Astrocyte (in vitro differentiated cells and primary cell): ENCODE data around the gene SEMA3G.

Source experiments
- CTCF ChIP-seq: IDR thresholded peaks from 2 replicates; pipeline ENCODE4 v1.5.1; 2011; ENCODE audit warnings: low read depth, mild to moderate bottlenecking, inconsistent platforms, low read length, moderate library complexity; ENCODE audit not compliant: insufficient read depth
- EZH2 ChIP-seq: IDR thresholded peaks from 2 replicates; pipeline ENCODE4 v1.6.1; 2012; ENCODE audit warnings: mild to moderate bottlenecking, low read length, inconsistent platforms; ENCODE audit not compliant: insufficient read depth

GRCh38 chr3:52396907-52397591 is 47.9 kb downstream of the SEMA3G start:
- TF ChIP-seq CTCF: no peak
- no peak for TF ChIP-seq EZH2
